Activated T-helper 2 cell treated with anti-CD3 and anti-CD28 coated beads, Interferon-gamma antibody, Interleukin-2, Interleukin-4, amounts not matched to agents 10 μg/mL and 5 μg/mL and 100 μg/mL, durations not matched to agents 14 hours and 24 hours and 36 hours (primary cell): ENCODE data around the gene CXCL8. TPM values are rescaled to one million over a fixed set of nuclear protein-coding genes. Genes with fewer than 3 reads are reported as not detected.

Experiments
- DNase-seq: peaks from one replicate; pipeline ENCODE4 v3.0.0; 2021; ENCODE audit warnings: low spot score
- H3K27ac Mint-ChIP-seq: one replicate; pipeline ENCODE4 v1.8.0; 2021; ENCODE audit warnings: mixed read lengths
- H3K27me3 Mint-ChIP-seq: one replicate; pipeline ENCODE4 v1.8.0; 2021; ENCODE audit warnings: low read depth, mixed read lengths
- H3K36me3 Mint-ChIP-seq: one replicate; pipeline ENCODE4 v1.8.0; 2021; ENCODE audit warnings: low read depth, mixed read lengths
- H3K4me1 Mint-ChIP-seq: one replicate; pipeline ENCODE4 v1.8.0; 2021; ENCODE audit warnings: low read depth, mixed read lengths
- H3K4me3 Mint-ChIP-seq: one replicate; pipeline ENCODE4 v1.8.0; 2021; ENCODE audit warnings: low read depth, mild to moderate bottlenecking, moderate library complexity, mixed read lengths
- H3K9me3 Mint-ChIP-seq: one replicate; pipeline ENCODE4 v1.8.0; 2021; ENCODE audit warnings: mixed read lengths
- intact Hi-C: fragments of 100-400 bp; cut with micrococcal nuclease; formaldehyde crosslinking; loops from one replicate; pipeline ENCODE4 v1.15.1; 2023
- total RNA-seq: library from RNA; stranded (reverse); gene quantifications from 2 replicates; pipeline ENCODE4 v1.2.3, GENCODE V29; 2022

CXCL8 gene
- total RNA-seq, 1 donor from 2014 or later = 19.6 TPM

GRCh38 chr4:73706811-73707210 lies 33.6 kb upstream of the CXCL8 start:
- Mint-ChIP-seq H3K4me1 (peaks cover 31% of the 10 kb centered on the region), H3K36me3 (peaks cover 5% of the 10 kb centered on the region), H3K27ac (no peak overlapping the region), H3K9me3 (no peaks in the 10 kb centered on the region), H3K4me3 (no peak overlapping the region), H3K27me3 (no peaks in the 10 kb centered on the region)
- no peak for DNase-seq
- intact Hi-C loops = no loop called here

GRCh38 chr4:73707269-73707875 lies 33.0 kb upstream of the CXCL8 start:
- no peak overlapping the region for H3K27ac Mint-ChIP-seq
- no peaks in the 10 kb centered on the region for H3K27me3 Mint-ChIP-seq
- peaks cover 37% of the 10 kb centered on the region for H3K4me1 Mint-ChIP-seq
- intact Hi-C loops = no loop called here
- H3K36me3 Mint-ChIP-seq = peaks cover 5% of the 10 kb centered on the region
- no peaks in the 10 kb centered on the region for H3K9me3 Mint-ChIP-seq
- DNase-seq = no peak
- no peak overlapping the region for H3K4me3 Mint-ChIP-seq

- Mint-ChIP-seq H3K4me3 (no peak overlapping the region), H3K9me3 (no peaks in the 10 kb centered on the region), H3K36me3 (peaks cover 5% of the 10 kb centered on the region), H3K4me1 (peaks cover 37% of the 10 kb centered on the region), H3K27ac (peak overlapping the region; percentile 18), H3K27me3 (no peaks in the 10 kb centered on the region)
- intact Hi-C loops = no loop called here
- DNase-seq = no peak
Measured at GRCh38 chr4:73707918-73708577, 32.3 kb upstream of the CXCL8 start.

- Mint-ChIP-seq H3K4me3 (no peak overlapping the region), H3K36me3 (peaks cover 5% of the 10 kb centered on the region), H3K27me3 (peaks cover 4% of the 10 kb centered on the region), H3K9me3 (no peaks in the 10 kb centered on the region), H3K4me1 (peaks cover 32% of the 10 kb centered on the region), H3K27ac (no peak overlapping the region)
- intact Hi-C loops = no loop called here
- DNase-seq = no peak
Measured at GRCh38 chr4:73709451-73710033, 30.8 kb upstream of the CXCL8 start.

GRCh38 chr4:73710094-73710493 lies 30.3 kb upstream of the CXCL8 start:
- Mint-ChIP-seq H3K4me1 (peaks cover 29% of the 10 kb centered on the region), H3K9me3 (no peaks in the 10 kb centered on the region), H3K27me3 (peaks cover 4% of the 10 kb centered on the region), H3K36me3 (peaks cover 5% of the 10 kb centered on the region), H3K4me3 (no peak overlapping the region), H3K27ac (no peak overlapping the region)
- DNase-seq = no peak
- intact Hi-C loops = no loop called here

- Mint-ChIP-seq H3K4me3 (no peak overlapping the region), H3K27ac (no peak overlapping the region), H3K27me3 (peaks cover 6% of the 10 kb centered on the region), H3K9me3 (no peaks in the 10 kb centered on the region), H3K36me3 (peaks cover 5% of the 10 kb centered on the region), H3K4me1 (peaks cover 28% of the 10 kb centered on the region)
- no peak for DNase-seq
- intact Hi-C loops = no loop called here
Measured at GRCh38 chr4:73711989-73712388, 28.4 kb upstream of the CXCL8 start.

- Mint-ChIP-seq H3K9me3 (no peaks in the 10 kb centered on the region), H3K4me1 (peaks cover 27% of the 10 kb centered on the region), H3K4me3 (no peak overlapping the region), H3K27me3 (peaks cover 6% of the 10 kb centered on the region), H3K27ac (no peak overlapping the region), H3K36me3 (peaks cover 5% of the 10 kb centered on the region)
- intact Hi-C loops = no loop called here
- DNase-seq = no peak
Measured at GRCh38 chr4:73713650-73714049, 26.7 kb upstream of the CXCL8 start.

- Mint-ChIP-seq H3K4me1 (peaks cover 33% of the 10 kb centered on the region), H3K9me3 (no peaks in the 10 kb centered on the region), H3K27ac (no peak overlapping the region), H3K27me3 (peaks cover 6% of the 10 kb centered on the region), H3K36me3 (peaks cover 5% of the 10 kb centered on the region), H3K4me3 (no peak overlapping the region)
- DNase-seq = no peak
- intact Hi-C loops = no loop called here
Measured at GRCh38 chr4:73714647-73715046, 25.7 kb upstream of the CXCL8 start.

GRCh38 chr4:73715659-73716058 lies 24.7 kb upstream of the CXCL8 start:
- peaks cover 28% of the 10 kb centered on the region for H3K4me1 Mint-ChIP-seq
- H3K36me3 Mint-ChIP-seq = no peaks in the 10 kb centered on the region
- intact Hi-C loops = no loop called here
- no peak overlapping the region for H3K4me3 Mint-ChIP-seq
- no peak overlapping the region for H3K27ac Mint-ChIP-seq
- DNase-seq = no peak
- peaks cover 6% of the 10 kb centered on the region for H3K27me3 Mint-ChIP-seq
- no peaks in the 10 kb centered on the region for H3K9me3 Mint-ChIP-seq

GRCh38 chr4:73718375-73719373 lies 21.7 kb upstream of the CXCL8 start:
- DNase-seq = no peak
- peaks cover 19% of the 10 kb centered on the region for H3K4me1 Mint-ChIP-seq
- no peaks in the 10 kb centered on the region for H3K9me3 Mint-ChIP-seq
- intact Hi-C loops = loop anchor here (2.0 kb wide), 1 partner anchor 16 kb away; no protein-coding TSS in a partner anchor
- no peaks in the 10 kb centered on the region for H3K36me3 Mint-ChIP-seq
- H3K27me3 Mint-ChIP-seq = peaks cover 9% of the 10 kb centered on the region
- H3K27ac Mint-ChIP-seq = peak overlapping the region; percentile 21
- no peak overlapping the region for H3K4me3 Mint-ChIP-seq

- no peaks in the 10 kb centered on the region for H3K36me3 Mint-ChIP-seq
- no peaks in the 10 kb centered on the region for H3K9me3 Mint-ChIP-seq
- DNase-seq = no peak
- H3K27ac Mint-ChIP-seq = no peak overlapping the region
- H3K27me3 Mint-ChIP-seq = peaks cover 5% of the 10 kb centered on the region
- peaks cover 15% of the 10 kb centered on the region for H3K4me1 Mint-ChIP-seq
- no peak overlapping the region for H3K4me3 Mint-ChIP-seq
- intact Hi-C loops = no loop called here
Measured at GRCh38 chr4:73721435-73721834, 18.9 kb upstream of the CXCL8 start.

GRCh38 chr4:73721909-73722308 lies 18.5 kb upstream of the CXCL8 start:
- H3K4me1 Mint-ChIP-seq = peaks cover 15% of the 10 kb centered on the region
- no peak overlapping the region for H3K4me3 Mint-ChIP-seq
- no peaks in the 10 kb centered on the region for H3K9me3 Mint-ChIP-seq

More at GRCh38 chr4:73721909-73722308, 18.5 kb upstream of the CXCL8 start:
- Mint-ChIP-seq H3K36me3 (no peaks in the 10 kb centered on the region), H3K27ac (no peak overlapping the region), H3K27me3 (peaks cover 10% of the 10 kb centered on the region)
- no peak for DNase-seq
- intact Hi-C loops = no loop called here
